GM12878 (cell line): ENCODE results near the gene HIVEP3. TPM values are rescaled to one million over a fixed set of nuclear protein-coding genes. Genes with fewer than 3 reads are reported as not detected.

ENCODE experiments used
- ATAC-seq: fragments of 200-7000 bp; cut with Tn5 transposase; 3 replicates; pipeline ENCODE4 v1.9.1; 2020; ENCODE audit warnings: mild to moderate bottlenecking, moderate library complexity
- BruUV-seq: library from RNA; stranded (reverse); fragments of 400-500 nt; replicated peaks from 2 replicates; lab custom pipeline; 2021; lab: Mats Ljungman, UMichigan
- CTCF ChIA-PET: fragments of 300-600 bp; sonication (Branson Sonifier 250); formaldehyde crosslinking; extraction: SDS; loops from one replicate; lab custom pipeline; 2021; ENCODE audit warnings: inconsistent platforms; lab: Yijun Ruan, JAX
- POLR2A ChIA-PET: fragments of 350-600 bp; formaldehyde crosslinking; extraction: SDS; loops from one replicate; lab custom pipeline; 2021; ENCODE audit warnings: inconsistent platforms; lab: Charles Lee
- RAD21 ChIA-PET: fragments of 300-600 bp; sonication (Branson Sonifier 250); formaldehyde crosslinking; loops from one replicate; lab custom pipeline; 2023; ENCODE audit warnings: antibody characterized with exemption; ENCODE audit not compliant: unreplicated experiment; lab: Charles Lee
- SMC1A ChIA-PET: fragments of 300-600 bp; sonication (Branson Sonifier 250); formaldehyde crosslinking; loops from one replicate; lab custom pipeline; 2023; ENCODE audit not compliant: unreplicated experiment, uncharacterized antibody; lab: Charles Lee
- DNase-seq: peaks from one replicate; pipeline ENCODE4 v3.0.0-alpha.2; 2011; ENCODE audit warnings: low read depth, low spot score
- FAIRE-seq: peaks from 3 replicates; lab custom pipeline; 2011; peaks lifted over from hg19 to GRCh38; lab: Jason Lieb, UNC
- H2AFZ ChIP-seq: 2 replicates; pipeline ENCODE4 v1.6.0; 2011; ENCODE audit warnings: low read depth, low read length, control low read depth; ENCODE audit not compliant: control insufficient read depth
- H3K27ac ChIP-seq: 2 replicates; pipeline ENCODE4 v1.5.1; 2011; ENCODE audit warnings: control low read depth; ENCODE audit not compliant: control insufficient read depth, insufficient read depth
- H3K27me3 ChIP-seq, 2 experiments: replicated peaks in 1 of 2; 2 replicates each; pipeline versions ENCODE4 v1.6.0 to v1.6.1; 2011; ENCODE audit warnings: low read length in 1 of 2; ENCODE audit not compliant: control insufficient read depth in 2 of 2, insufficient read depth in 2 of 2
- H3K36me3 ChIP-seq, 2 experiments: 2 replicates each; pipeline ENCODE4 v1.5.1; 2011; ENCODE audit warnings: low read length in 1 of 2; ENCODE audit not compliant: control insufficient read depth in 2 of 2, insufficient read depth in 2 of 2
- H3K4me1 ChIP-seq: 2 replicates; pipeline ENCODE4 v1.6.1; 2011; ENCODE audit warnings: mild to moderate bottlenecking, low read length, moderate library complexity, mixed read lengths; ENCODE audit not compliant: control insufficient read depth, insufficient read depth
- H3K4me2 ChIP-seq: 2 replicates; pipeline ENCODE4 v1.6.0; 2011; ENCODE audit warnings: control low read depth; ENCODE audit not compliant: control insufficient read depth, insufficient read depth
- H3K4me3 ChIP-seq: fragments of 200-600 bp; sonication (generic); 2 replicates; pipeline ENCODE4 v1.5.1; 2016
- H3K79me2 ChIP-seq: 2 replicates; pipeline ENCODE4 v1.6.0; 2011; ENCODE audit warnings: low read length; ENCODE audit not compliant: control insufficient read depth, insufficient read depth
- H3K9ac ChIP-seq: 2 replicates; pipeline ENCODE4 v1.8.0; 2011; ENCODE audit warnings: low read length, control low read depth, mixed read lengths; ENCODE audit not compliant: control insufficient read depth, insufficient read depth
- H3K9me3 ChIP-seq: replicated peaks from 3 replicates; pipeline ENCODE4 v1.5.1; 2011; ENCODE audit warnings: mild to moderate bottlenecking, low read length; ENCODE audit not compliant: control insufficient read depth, insufficient read depth
- H4K20me1 ChIP-seq: 2 replicates; pipeline ENCODE4 v1.6.0; 2011; ENCODE audit not compliant: control insufficient read depth, insufficient read depth
- IKZF2 ChIP-seq, 2 experiments: fragments of 450-650 bp; IDR thresholded peaks; 2 replicates each; pipeline ENCODE4 v1.6.1; 2017; ENCODE audit warnings: mild to moderate bottlenecking in 2 of 2, moderate library complexity in 2 of 2
- NFYB ChIP-seq: IDR thresholded peaks from 2 replicates; pipeline ENCODE4 v1.6.1; 2011; ENCODE audit warnings: low read depth, mild to moderate bottlenecking, low read length, improper control_type of control experiment, moderate library complexity; ENCODE audit not compliant: insufficient read depth
- PRDM15 ChIP-seq: fragments of 450-650 bp; formaldehyde crosslinking; IDR thresholded peaks from 2 replicates; pipeline ENCODE4 v1.4.0; 2020; ENCODE audit warnings: mild to moderate bottlenecking, moderate library complexity
- RFX5 ChIP-seq: IDR thresholded peaks from 2 replicates; pipeline ENCODE4 v1.6.1; 2011; ENCODE audit warnings: low read depth, low read length, improper control_type of control experiment
- ZNF384 ChIP-seq: IDR thresholded peaks from 2 replicates; pipeline ENCODE4 v1.6.1; 2012; ENCODE audit warnings: low read depth, mild to moderate bottlenecking, low read length, improper control_type of control experiment, borderline replicate concordance
- WGBS: methylation state at CpG from one replicate; pipeline ENCODE4 v1.1.6; 2016; ENCODE audit warnings: low lambda C conversion rate; ENCODE audit not compliant: insufficient replicate concordance, insufficient coverage; ENCODE audit errors: missing lambda C conversion rate; 5-methylcytosine and 5-hydroxymethylcytosine counted together
- in situ Hi-C: fragments of 300-500 bp; cut with MboI; formaldehyde crosslinking; loops from 9 replicates; pipeline ENCODE4 v1.14.3; 2018; ENCODE audit warnings: mixed read lengths
- intact Hi-C: fragments of 100-400 bp; cut with micrococcal nuclease; formaldehyde crosslinking; loops from one replicate; pipeline ENCODE4 v1.14.2; 2022; ENCODE audit not compliant: unreplicated experiment
- polyA plus RNA-seq, 11 experiments: library from polyadenylated mRNA; depleted of rRNA in 4 of 11; unstranded in 6 of 11; stranded (reverse) in 5 of 11; fragments of >200 nt; fragmentation: Nextera tagmentation in 4 of 11; fragmentation: Illumina TruSeq in 1 of 11; extraction: Ambion mirVana in 4 of 11; extraction: Trizol in 1 of 11; gene quantifications; 1 replicate in 1 of 11; 2 replicates in 10 of 11; pipeline versions ENCODE4 v1.2.1 to v1.2.3, GENCODE V29; 2011 to 2016; ENCODE audit warnings: inconsistent platforms in 2 of 11, missing spikeins in 2 of 11, low read depth in 1 of 11
- total RNA-seq, 4 experiments: library from RNA; depleted of rRNA in 3 of 4; stranded (reverse); fragments of >200 nt in 3 of 4; fragmentation: Illumina TruSeq in 1 of 4; extraction: Trizol in 1 of 4; gene quantifications; 2 replicates each; pipeline versions ENCODE4 v1.2.1 to v1.2.3, GENCODE V29; 2013 to 2021
- TF ChIP-seq, protein P1 (sequence below): fragments of 450-650 bp; IDR thresholded peaks from 2 replicates; pipeline ENCODE4 v1.6.1; 2017; ENCODE audit warnings: low read depth, mild to moderate bottlenecking, moderate library complexity
- TF ChIP-seq, protein P2 (sequence below): IDR thresholded peaks from 2 replicates; pipeline ENCODE4 v1.6.1; 2011; ENCODE audit warnings: borderline replicate concordance, low read depth, mild to moderate bottlenecking, moderate library complexity, low read length; ENCODE audit not compliant: insufficient read depth, poor library complexity, severe bottlenecking

Gene HIVEP3
- total and polyA plus RNA-seq, 10 of the 15 experiments (the other 5 are each of a cell fraction or from before 2014, with no cell fraction given), result 1.8 to 13.6 (median 3.8) TPM

GRCh38 chr1:41713141-41713540 lies 205.6 kb downstream of the HIVEP3 start:
- Histone ChIP-seq H2AFZ (no peak overlapping the region), H4K20me1 (no peaks in the 10 kb centered on the region), H3K4me1 (peaks cover 20% of the 10 kb centered on the region), H3K27ac (no peak overlapping the region), H3K79me2 (no peaks in the 10 kb centered on the region; the same call in 1 of the 2 replicates), H3K36me3 (no peaks in the 10 kb centered on the region), H3K27me3 (no peaks in the 10 kb centered on the region), H3K9me3 (no peaks in the 10 kb centered on the region), H3K4me2 (no peak overlapping the region), H3K4me3 (no peak overlapping the region), H3K9ac (no peak overlapping the region)
- DNase-seq (no peak), FAIRE-seq (no peak)
- in situ Hi-C loops, result no loop called here
- no TSS peak for BruUV-seq
- ChIA-PET POLR2A (interaction anchor here (1.6 kb wide), 1 partner anchor 39 kb away, joined by 3 read pairs; no protein-coding TSS in a partner anchor), RAD21 (no interaction called here)
- intact Hi-C loops, result no loop called here
- TF ChIP-seq RFX5 (no peak), IKZF2 (IDR thresholded peaks at IDR 0.05) (no peak)
- TF ChIP-seq, all 136 proteins: peak for 0
- SMC1A ChIA-PET, result interaction anchor here (0.8 to 2.2 kb wide), 8 partner anchors 9 to 60 kb away, joined by 3 to 7 read pairs (median 3); no protein-coding TSS in a partner anchor
- 76% methylated on average over 5 of the region's 5 CpGs for whole genome bisulfite sequencing
- no peak for ATAC-seq
- CTCF ChIA-PET, result no interaction called here

GRCh38 chr1:41712695-41713094 lies 206.0 kb downstream of the HIVEP3 start:
- POLR2A ChIA-PET, result interaction anchor here (1.6 kb wide), 1 partner anchor 39 kb away, joined by 3 read pairs; no protein-coding TSS in a partner anchor
- Histone ChIP-seq H3K4me2 (no peak overlapping the region), H3K9ac (no peak overlapping the region), H3K27ac (no peak overlapping the region), H3K36me3 (no peaks in the 10 kb centered on the region), H3K4me1 (peaks cover 15% of the 10 kb centered on the region), H3K27me3 (no peaks in the 10 kb centered on the region), H2AFZ (no peak overlapping the region), H3K9me3 (no peaks in the 10 kb centered on the region), H4K20me1 (no peaks in the 10 kb centered on the region), H3K79me2 (no peaks in the 10 kb centered on the region; the same call in 1 of the 2 replicates), H3K4me3 (no peak overlapping the region)
- BruUV-seq, result no TSS peak
- CTCF ChIA-PET, result no interaction called here
- no peak for ATAC-seq
- no peak for DNase-seq
- WGBS, result 77% methylated on average over 5 of the region's 5 CpGs
- in situ Hi-C loops, result no loop called here
- SMC1A ChIA-PET, result interaction anchor here (1.2 to 2.2 kb wide), 5 partner anchors 9 to 60 kb away, joined by 3 to 7 read pairs (median 4); no protein-coding TSS in a partner anchor
- RAD21 ChIA-PET, result no interaction called here
- intact Hi-C loops, result no loop called here
- no peak for FAIRE-seq
- no peak for TF ChIP-seq PRDM15 (CRISPR knock-in tag)
- TF ChIP-seq, protein P1, sequence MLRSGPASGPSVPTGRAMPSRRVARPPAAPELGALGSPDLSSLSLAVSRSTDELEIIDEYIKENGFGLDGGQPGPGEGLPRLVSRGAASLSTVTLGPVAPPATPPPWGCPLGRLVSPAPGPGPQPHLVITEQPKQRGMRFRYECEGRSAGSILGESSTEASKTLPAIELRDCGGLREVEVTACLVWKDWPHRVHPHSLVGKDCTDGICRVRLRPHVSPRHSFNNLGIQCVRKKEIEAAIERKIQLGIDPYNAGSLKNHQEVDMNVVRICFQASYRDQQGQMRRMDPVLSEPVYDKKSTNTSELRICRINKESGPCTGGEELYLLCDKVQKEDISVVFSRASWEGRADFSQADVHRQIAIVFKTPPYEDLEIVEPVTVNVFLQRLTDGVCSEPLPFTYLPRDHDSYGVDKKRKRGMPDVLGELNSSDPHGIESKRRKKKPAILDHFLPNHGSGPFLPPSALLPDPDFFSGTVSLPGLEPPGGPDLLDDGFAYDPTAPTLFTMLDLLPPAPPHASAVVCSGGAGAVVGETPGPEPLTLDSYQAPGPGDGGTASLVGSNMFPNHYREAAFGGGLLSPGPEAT, result no peak
- TF ChIP-seq ZNF384, result no peak
- TF ChIP-seq NFYB, result no peak
- TF ChIP-seq, protein P2, sequence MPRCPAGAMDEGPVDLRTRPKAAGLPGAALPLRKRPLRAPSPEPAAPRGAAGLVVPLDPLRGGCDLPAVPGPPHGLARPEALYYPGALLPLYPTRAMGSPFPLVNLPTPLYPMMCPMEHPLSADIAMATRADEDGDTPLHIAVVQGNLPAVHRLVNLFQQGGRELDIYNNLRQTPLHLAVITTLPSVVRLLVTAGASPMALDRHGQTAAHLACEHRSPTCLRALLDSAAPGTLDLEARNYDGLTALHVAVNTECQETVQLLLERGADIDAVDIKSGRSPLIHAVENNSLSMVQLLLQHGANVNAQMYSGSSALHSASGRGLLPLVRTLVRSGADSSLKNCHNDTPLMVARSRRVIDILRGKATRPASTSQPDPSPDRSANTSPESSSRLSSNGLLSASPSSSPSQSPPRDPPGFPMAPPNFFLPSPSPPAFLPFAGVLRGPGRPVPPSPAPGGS, result no peak
